ENCODE measurements around the gene GNB1. TPM values are rescaled to one million over a fixed set of nuclear protein-coding genes. Genes with fewer than 3 reads are reported as not detected.

The GNB1 gene
- total RNA-seq, 1 experiment from 2014 or later: 400 TPM

DNA sequence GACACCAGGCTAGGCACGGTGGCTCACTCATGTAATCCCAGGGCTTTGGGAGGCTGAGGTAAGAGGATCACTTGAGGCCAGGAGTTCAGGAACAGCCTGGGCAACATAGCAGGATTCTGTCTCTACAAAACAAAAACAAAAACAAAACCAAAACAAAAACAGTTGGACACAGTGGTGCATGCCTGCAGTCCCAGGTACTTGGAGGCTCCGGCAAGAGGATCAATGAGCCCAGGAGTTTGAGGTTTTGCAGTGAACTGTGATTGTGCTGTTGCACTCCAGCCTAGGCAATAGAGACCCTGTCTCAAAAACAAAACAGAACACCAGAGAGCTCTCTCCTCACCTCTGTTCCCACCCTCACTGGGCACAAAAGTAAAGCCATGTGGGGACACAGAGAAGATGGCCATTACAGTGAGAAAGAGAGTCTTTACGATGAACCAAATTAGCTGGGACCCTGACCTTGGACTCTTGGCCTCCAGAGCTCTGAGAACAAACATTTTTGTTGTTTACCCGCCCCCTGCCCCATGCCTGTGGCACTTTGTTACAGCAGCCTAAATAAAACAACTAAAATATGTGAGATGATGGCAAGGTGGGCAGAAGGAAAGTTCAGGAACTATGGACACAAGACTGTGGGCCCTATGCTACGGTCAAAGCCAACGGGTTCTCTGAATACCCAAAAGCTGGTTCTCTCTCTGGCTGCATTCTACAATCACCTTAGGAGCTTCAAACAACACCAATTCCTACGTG is 122.5 kb downstream of the GNB1 start:
- TF ChIP-seq, protein P1, sequence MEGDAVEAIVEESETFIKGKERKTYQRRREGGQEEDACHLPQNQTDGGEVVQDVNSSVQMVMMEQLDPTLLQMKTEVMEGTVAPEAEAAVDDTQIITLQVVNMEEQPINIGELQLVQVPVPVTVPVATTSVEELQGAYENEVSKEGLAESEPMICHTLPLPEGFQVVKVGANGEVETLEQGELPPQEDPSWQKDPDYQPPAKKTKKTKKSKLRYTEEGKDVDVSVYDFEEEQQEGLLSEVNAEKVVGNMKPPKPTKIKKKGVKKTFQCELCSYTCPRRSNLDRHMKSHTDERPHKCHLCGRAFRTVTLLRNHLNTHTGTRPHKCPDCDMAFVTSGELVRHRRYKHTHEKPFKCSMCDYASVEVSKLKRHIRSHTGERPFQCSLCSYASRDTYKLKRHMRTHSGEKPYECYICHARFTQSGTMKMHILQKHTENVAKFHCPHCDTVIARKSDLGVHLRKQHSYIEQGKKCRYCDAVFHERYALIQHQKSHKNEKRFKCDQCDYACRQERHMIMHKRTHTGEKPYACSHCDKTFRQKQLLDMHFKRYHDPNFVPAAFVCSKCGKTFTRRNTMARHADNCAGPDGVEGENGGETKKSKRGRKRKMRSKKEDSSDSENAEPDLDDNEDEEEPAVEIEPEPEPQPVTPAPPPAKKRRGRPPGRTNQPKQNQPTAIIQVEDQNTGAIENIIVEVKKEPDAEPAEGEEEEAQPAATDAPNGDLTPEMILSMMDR (conservative IDR thresholded peaks at IDR 0.05): no peak

More for the DNA sequence above, 122.5 kb downstream of the GNB1 start:
- no peaks in the 10 kb centered on the region for H3K27me3 ChIP-seq (ENCODE audit: insufficient read depth, low read length)
- H3K4me1 ChIP-seq (ENCODE audit: insufficient read depth, low read length): no peaks in the 10 kb centered on the region
- peaks cover 26% of the 10 kb centered on the region for H3K79me1 ChIP-seq (ENCODE audit: insufficient read depth, low read depth, low read length, poor library complexity, severe bottlenecking)
- H2BK20ac ChIP-seq (ENCODE audit: low read depth, low read length, poor library complexity, severe bottlenecking): no peak overlapping the region
- no peak overlapping the region for H2BK120ac ChIP-seq (ENCODE audit: low read depth, low read length, poor library complexity, severe bottlenecking)
- peaks cover 4% of the 10 kb centered on the region for H3K9me3 ChIP-seq (ENCODE audit: control insufficient read depth, low read depth, low read length)
- H2BK15ac ChIP-seq (ENCODE audit: low read depth, low read length): no peak overlapping the region
- no peak for DNase-seq
- no peak overlapping the region for H3K27ac ChIP-seq (ENCODE audit: insufficient read length, low read depth, low read length)
- H2BK12ac ChIP-seq (ENCODE audit: insufficient read length, low read depth, low read length): no peak overlapping the region
- H3K23me2 ChIP-seq (ENCODE audit: insufficient read length, low read depth, low read length, poor library complexity, severe bottlenecking): no peaks in the 10 kb centered on the region
- no peak overlapping the region for H3K9ac ChIP-seq (ENCODE audit: extremely low read depth, insufficient read length, low read length)
- Mint-ChIP-seq H3K27ac (peak overlapping the region in 1 of 3 experiments; percentile 18; a peak in 2 of 7 replicates), H3K36me3 (ENCODE audit: insufficient read depth in 1 of 3, low read depth in 3 of 3) (peaks cover 41 to 71% (median 68%) of the 10 kb centered on the region in 3 experiments), H3K4me1 (no peaks in the 10 kb centered on the region), H3K9me3 (peaks cover 18 to 21% of the 10 kb centered on the region in 2 experiments), H3K4me3 (no peak overlapping the region), H3K27me3 (ENCODE audit: low read depth) (no peaks in the 10 kb centered on the region)
- H3K14ac ChIP-seq (ENCODE audit: insufficient read depth, low read length): no peak overlapping the region
- no peak overlapping the region for H2BK5ac ChIP-seq (ENCODE audit: insufficient read length, low read length)
- no CpG with 5 or more reads among the region's 7 CpGs for WGBS (ENCODE audit: extremely low coverage, insufficient read length, low lambda C conversion rate)
- H3K79me2 ChIP-seq (ENCODE audit: insufficient read depth, low read length): peaks cover 18% of the 10 kb centered on the region; the same call in 1 of the 2 replicates
- no peak overlapping the region for H3K4me2 ChIP-seq (ENCODE audit: insufficient read depth, insufficient read length, low read length)
- no peak overlapping the region for H3K4ac ChIP-seq (ENCODE audit: low read depth, low read length)
- no peak overlapping the region for H3T11ph ChIP-seq (ENCODE audit: low read length)
- H4K8ac ChIP-seq (replicated peaks; ENCODE audit: insufficient read length, low read depth, low read length): no peak overlapping the region
- no peak overlapping the region for H4K91ac ChIP-seq (ENCODE audit: insufficient read length, low read depth, low read length)
- no peak overlapping the region for H2AFZ ChIP-seq (ENCODE audit: low read length)
- no peak overlapping the region for H3K23ac ChIP-seq (ENCODE audit: insufficient read length, low read depth, low read length)
- H3K56ac ChIP-seq (ENCODE audit: insufficient read length, low read depth, low read length): no peak overlapping the region
- no peak overlapping the region for H3K18ac ChIP-seq (ENCODE audit: insufficient read length, low read depth, low read length)
- H2AK5ac ChIP-seq (ENCODE audit: insufficient read length, low read length): no peak overlapping the region
- H4K5ac ChIP-seq (ENCODE audit: insufficient read length, low read depth, low read length): no peak overlapping the region
- H4K20me1 ChIP-seq (ENCODE audit: control insufficient read depth, insufficient read depth, insufficient read length): no peaks in the 10 kb centered on the region

All from H9 (cell line).